ENCODE results near the gene HSPB6.

The HSPB6 gene

GRCh38 chr19:35739275-35740107 lies 17.3 kb downstream of the HSPB6 start:
- H3K9ac ChIP-seq (ENCODE audit: low read depth, low read length, poor library complexity, severe bottlenecking): peak overlapping the region; percentile 55
- H3K79me2 ChIP-seq (ENCODE audit: insufficient read depth, low read length): no peaks in the 10 kb centered on the region
- H3K27me3 ChIP-seq (ENCODE audit: insufficient read depth, low read length, poor library complexity, severe bottlenecking): no peaks in the 10 kb centered on the region
- peaks cover 7% of the 10 kb centered on the region for H3K4me1 ChIP-seq (ENCODE audit: insufficient read depth, low read length, poor library complexity, severe bottlenecking)
- peak overlapping the region; percentile 74 for H3K4me2 ChIP-seq (ENCODE audit: low read depth, low read length, poor library complexity, severe bottlenecking)
- peak overlapping the region; percentile 79 for H3K4me3 ChIP-seq (ENCODE audit: low read length, poor library complexity, severe bottlenecking)
- no peaks in the 10 kb centered on the region for H3K9me3 ChIP-seq (ENCODE audit: insufficient read depth, low read depth, low read length)
- no peak overlapping the region for H2AFZ ChIP-seq (ENCODE audit: low read length)
- no peaks in the 10 kb centered on the region for H3K9me2 ChIP-seq (replicated peaks; ENCODE audit: low read depth, low read length)
- peaks cover 23% of the 10 kb centered on the region; the same call in 1 of the 2 replicates for H3K36me3 ChIP-seq (ENCODE audit: insufficient read depth, low read length)
- H4K20me1 ChIP-seq (ENCODE audit: insufficient read depth, low read length, poor library complexity, severe bottlenecking): no peaks in the 10 kb centered on the region
- TF ChIP-seq EZH2phosphoT487 (IDR thresholded peaks at IDR 0.05; ENCODE audit: borderline replicate concordance) (no peak), CTCF (conservative IDR thresholded peaks at IDR 0.05; ENCODE audit: low read length) (no peak)
- no peaks in the 10 kb centered on the region for H3F3A ChIP-seq (ENCODE audit: low read depth)

GRCh38 chr19:35738887-35739229 lies 18.0 kb downstream of the HSPB6 start:
- Histone ChIP-seq H3K4me3 (ENCODE audit: low read length, poor library complexity, severe bottlenecking) (no peak overlapping the region), H3K36me3 (ENCODE audit: insufficient read depth, low read length) (peaks cover 23% of the 10 kb centered on the region; the same call in 1 of the 2 replicates), H3F3A (ENCODE audit: low read depth) (no peaks in the 10 kb centered on the region), H3K4me1 (ENCODE audit: insufficient read depth, low read length, poor library complexity, severe bottlenecking) (peaks cover 7% of the 10 kb centered on the region), H3K9me3 (ENCODE audit: insufficient read depth, low read depth, low read length) (no peaks in the 10 kb centered on the region), H4K20me1 (ENCODE audit: insufficient read depth, low read length, poor library complexity, severe bottlenecking) (no peaks in the 10 kb centered on the region), H3K79me2 (ENCODE audit: insufficient read depth, low read length) (no peaks in the 10 kb centered on the region), H3K4me2 (ENCODE audit: low read depth, low read length, poor library complexity, severe bottlenecking) (no peak overlapping the region), H3K9me2 (replicated peaks; ENCODE audit: low read depth, low read length) (no peaks in the 10 kb centered on the region), H2AFZ (ENCODE audit: low read length) (no peak overlapping the region), H3K9ac (ENCODE audit: low read depth, low read length, poor library complexity, severe bottlenecking) (no peak overlapping the region), H3K27me3 (ENCODE audit: insufficient read depth, low read length, poor library complexity, severe bottlenecking) (no peaks in the 10 kb centered on the region)
- no peak for TF ChIP-seq CTCF (conservative IDR thresholded peaks at IDR 0.05; ENCODE audit: low read length)
- TF ChIP-seq EZH2phosphoT487 (IDR thresholded peaks at IDR 0.05; ENCODE audit: borderline replicate concordance): no peak

GRCh38 chr19:35738021-35738886 lies 18.6 kb downstream of the HSPB6 start:
- Histone ChIP-seq H3K9me2 (replicated peaks; ENCODE audit: low read depth, low read length) (no peaks in the 10 kb centered on the region), H3F3A (ENCODE audit: low read depth) (no peaks in the 10 kb centered on the region), H3K4me1 (ENCODE audit: insufficient read depth, low read length, poor library complexity, severe bottlenecking) (peaks cover 7% of the 10 kb centered on the region), H2AFZ (ENCODE audit: low read length) (no peak overlapping the region), H3K9ac (ENCODE audit: low read depth, low read length, poor library complexity, severe bottlenecking) (no peak overlapping the region), H3K4me2 (ENCODE audit: low read depth, low read length, poor library complexity, severe bottlenecking) (no peak overlapping the region), H4K20me1 (ENCODE audit: insufficient read depth, low read length, poor library complexity, severe bottlenecking) (no peaks in the 10 kb centered on the region), H3K9me3 (ENCODE audit: insufficient read depth, low read depth, low read length) (no peaks in the 10 kb centered on the region), H3K36me3 (ENCODE audit: insufficient read depth, low read length) (peaks cover 23% of the 10 kb centered on the region; the same call in 1 of the 2 replicates), H3K4me3 (ENCODE audit: low read length, poor library complexity, severe bottlenecking) (no peak overlapping the region), H3K27me3 (ENCODE audit: insufficient read depth, low read length, poor library complexity, severe bottlenecking) (no peaks in the 10 kb centered on the region), H3K79me2 (ENCODE audit: insufficient read depth, low read length) (no peaks in the 10 kb centered on the region)
- no peak for TF ChIP-seq CTCF (conservative IDR thresholded peaks at IDR 0.05; ENCODE audit: low read length)
- TF ChIP-seq EZH2phosphoT487 (IDR thresholded peaks at IDR 0.05; ENCODE audit: borderline replicate concordance): no peak
